Measurements from ENCODE around the gene CERS6. TPM values are rescaled to one million over a fixed set of nuclear protein-coding genes. Genes with fewer than 3 reads are reported as not detected.

The CERS6 gene
- total RNA-seq, 1 donor = 16.0 TPM

GRCh38 chr2:168748461-168748860 is 292.4 kb downstream of the CERS6 start:
- DNase-seq (ENCODE audit: low read depth) = no peak
- no peak for TF ChIP-seq CTCF (IDR thresholded peaks at IDR 0.05; ENCODE audit: insufficient read depth, low read depth, low read length)
- no peak overlapping the region for H3K4me3 ChIP-seq (ENCODE audit: low read depth, low read length)

DNA sequence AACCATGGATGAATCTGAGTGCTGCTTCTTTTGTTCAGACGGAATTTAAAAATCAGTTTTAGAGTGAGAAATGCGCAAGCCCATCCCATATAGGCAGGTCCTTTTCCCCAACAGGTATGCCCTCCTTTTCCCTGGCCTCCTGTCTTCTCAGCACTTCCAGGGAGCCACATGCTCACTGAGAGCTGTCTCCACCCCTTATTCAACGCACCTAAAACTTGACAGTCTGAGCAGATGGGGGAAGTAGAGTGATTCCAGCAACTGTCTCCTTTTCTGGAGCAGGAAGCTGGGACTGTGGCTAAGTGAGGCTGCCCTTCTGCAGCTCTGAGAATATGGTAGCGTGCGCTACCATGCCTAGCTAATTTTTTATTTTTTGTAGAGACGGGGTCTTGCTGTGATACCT is 293.2 kb downstream of the CERS6 start:
- TF ChIP-seq CTCF (IDR thresholded peaks at IDR 0.05; ENCODE audit: insufficient read depth, low read depth, low read length) = no peak
- no peak for DNase-seq (ENCODE audit: low read depth)
- no peak overlapping the region for H3K4me3 ChIP-seq (ENCODE audit: low read depth, low read length)

- TF ChIP-seq CTCF (IDR thresholded peaks at IDR 0.05; ENCODE audit: insufficient read depth, low read depth, low read length) = no peak
- DNase-seq (ENCODE audit: low read depth) = no peak
- H3K4me3 ChIP-seq (ENCODE audit: low read depth, low read length) = no peak overlapping the region
These were observed 295.1 kb downstream of the CERS6 start for GRCh38 chr2:168751104-168751740.

DNA sequence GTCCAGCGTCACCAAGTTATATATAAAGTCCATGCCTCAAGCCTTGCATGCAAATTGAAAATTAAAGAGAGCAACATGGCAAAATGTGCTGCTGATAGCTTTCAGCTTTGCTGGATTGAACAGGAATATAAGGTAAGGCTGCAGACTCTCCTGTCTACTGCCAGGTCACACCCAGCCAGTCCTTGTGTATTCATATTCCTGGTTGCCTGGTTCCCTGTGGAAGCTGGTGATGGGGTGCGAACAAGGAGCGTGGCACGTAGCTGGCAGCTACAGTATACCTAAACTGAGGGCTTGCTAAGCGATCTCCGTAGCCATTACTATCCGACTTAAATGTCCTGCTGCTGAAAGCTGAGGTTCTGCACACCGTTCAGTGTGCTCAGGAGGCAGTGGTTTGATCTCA is 296.3 kb downstream of the CERS6 start:
- no peak for TF ChIP-seq CTCF (IDR thresholded peaks at IDR 0.05; ENCODE audit: insufficient read depth, low read depth, low read length)
- no peak for DNase-seq (ENCODE audit: low read depth)
- no peak overlapping the region for H3K4me3 ChIP-seq (ENCODE audit: low read depth, low read length)

DNA sequence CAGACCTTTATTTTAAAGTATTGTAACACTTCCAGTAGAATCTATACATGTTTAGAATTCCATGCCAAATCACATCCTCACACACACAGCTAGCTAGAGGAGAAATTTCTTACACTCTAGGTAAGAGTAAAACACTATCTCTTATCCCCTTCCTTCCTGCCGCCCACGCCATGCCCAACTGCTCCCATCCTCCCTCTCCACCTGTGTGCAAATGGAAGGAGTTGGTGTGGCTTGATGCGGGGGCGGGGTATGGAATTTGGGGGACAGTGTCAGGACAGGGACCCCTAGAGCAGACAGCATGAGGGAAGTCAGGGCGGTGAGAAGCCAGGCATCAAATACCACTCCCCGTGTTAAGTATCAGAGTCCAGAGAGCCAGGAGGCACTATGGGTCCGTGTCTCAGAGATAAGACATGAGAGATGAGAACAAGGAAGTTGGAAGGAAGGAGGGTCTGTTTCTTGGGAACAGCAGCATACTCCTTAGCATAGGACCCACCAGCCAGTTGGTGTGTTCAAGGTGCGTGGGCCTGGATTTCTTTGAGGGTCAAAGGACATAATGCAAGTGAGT is 297.8 kb downstream of the CERS6 start:
- no peak for TF ChIP-seq CTCF (IDR thresholded peaks at IDR 0.05; ENCODE audit: insufficient read depth, low read depth, low read length)
- no peak overlapping the region for H3K4me3 ChIP-seq (ENCODE audit: low read depth, low read length)
- DNase-seq (ENCODE audit: low read depth) = no peak

GRCh38 chr2:168757223-168757622 is 301.2 kb downstream of the CERS6 start:
- H3K4me3 ChIP-seq (ENCODE audit: low read depth, low read length) = no peak overlapping the region
- no peak for TF ChIP-seq CTCF (IDR thresholded peaks at IDR 0.05; ENCODE audit: insufficient read depth, low read depth, low read length)
- DNase-seq (ENCODE audit: low read depth) = no peak
